OCI-LY1 (cell line): ENCODE data around the gene MPEG1.

ENCODE experiments used
- H2AFZ ChIP-seq: fragments of 200-600 bp; sonication (generic), shearing (Covaris generic); 2 replicates; pipeline ENCODE4 v1.6.0; 2014; ENCODE audit warnings: antibody characterized with exemption, mild to moderate bottlenecking, low read length
- H3F3A ChIP-seq: fragments of 200-600 bp; sonication (generic), shearing (Covaris generic); 2 replicates; pipeline ENCODE4 v1.6.0; 2014; ENCODE audit warnings: mild to moderate bottlenecking, antibody characterized with exemption, low read length, moderate library complexity; ENCODE audit not compliant: insufficient read depth
- H3K27ac ChIP-seq: fragments of 200-600 bp; sonication (generic); 2 replicates; pipeline ENCODE4 v1.5.1; 2014; ENCODE audit warnings: low read length, mixed run types, mild to moderate bottlenecking, low read depth; ENCODE audit not compliant: poor library complexity, severe bottlenecking
- H3K27me3 ChIP-seq: fragments of 200-600 bp; sonication (generic); 2 replicates; pipeline ENCODE4 v1.6.0; 2014; ENCODE audit warnings: antibody characterized with exemption, mild to moderate bottlenecking, low read length, moderate library complexity; ENCODE audit not compliant: insufficient read depth
- H3K36me3 ChIP-seq: fragments of 200-600 bp; sonication (generic); 2 replicates; pipeline ENCODE4 v1.6.1; 2014; ENCODE audit warnings: mild to moderate bottlenecking, antibody characterized with exemption, low read length, moderate library complexity, mixed read lengths; ENCODE audit not compliant: insufficient read depth
- H3K4me1 ChIP-seq: fragments of 200-600 bp; sonication (generic); 2 replicates; pipeline ENCODE4 v1.5.1; 2014; ENCODE audit warnings: mild to moderate bottlenecking, low read length, moderate library complexity; ENCODE audit not compliant: insufficient read depth, severe bottlenecking
- H3K4me2 ChIP-seq: fragments of 200-600 bp; sonication (generic), shearing (Covaris generic); 2 replicates; pipeline ENCODE4 v1.6.1; 2014; ENCODE audit warnings: low read length
- H3K4me3 ChIP-seq: fragments of 200-600 bp; sonication (generic); 2 replicates; pipeline ENCODE4 v1.5.1; 2014; ENCODE audit warnings: low read length, low read depth, mild to moderate bottlenecking, mixed read lengths; ENCODE audit not compliant: poor library complexity, severe bottlenecking
- H3K79me2 ChIP-seq: fragments of 200-600 bp; shearing (Covaris generic); 2 replicates; pipeline ENCODE4 v1.6.1; 2016; ENCODE audit warnings: mixed run types, low read length, mixed read lengths; ENCODE audit not compliant: insufficient read depth
- H3K9ac ChIP-seq: fragments of 200-600 bp; sonication (generic), shearing (Covaris generic); 2 replicates; pipeline ENCODE4 v1.6.1; 2014; ENCODE audit warnings: mild to moderate bottlenecking, low read length, mixed read lengths
- H3K9me2 ChIP-seq: fragments of 200-600 bp; sonication (generic), shearing (Covaris generic); 2 replicates; pipeline ENCODE4 v1.6.1; 2014; ENCODE audit warnings: low read depth, mild to moderate bottlenecking, low read length, mixed read lengths
- H3K9me3 ChIP-seq: fragments of 200-600 bp; shearing (Covaris generic); 2 replicates; pipeline ENCODE4 v1.6.1; 2014; ENCODE audit warnings: low read length, mixed read lengths
- H4K20me1 ChIP-seq: fragments of 200-600 bp; sonication (generic), shearing (Covaris generic); 2 replicates; pipeline ENCODE4 v1.6.0; 2016; ENCODE audit warnings: mild to moderate bottlenecking, low read length; ENCODE audit not compliant: insufficient read depth
- EZH2 ChIP-seq: fragments of 200-600 bp; sonication (generic), shearing (Covaris generic); IDR thresholded peaks from 2 replicates; pipeline ENCODE4 v1.8.0; 2017; ENCODE audit warnings: borderline replicate concordance, mixed run types, mild to moderate bottlenecking, antibody characterized with exemption, low read length, moderate library complexity, mixed read lengths
- TF ChIP-seq, protein P1 (sequence below): fragments of 200-600 bp; sonication (generic), shearing (Covaris generic); IDR thresholded peaks from 2 replicates; pipeline ENCODE4 v1.5.1; 2017; ENCODE audit warnings: mild to moderate bottlenecking, antibody characterized with exemption, low read length, moderate library complexity, mixed read lengths

Gene MPEG1

DNA sequence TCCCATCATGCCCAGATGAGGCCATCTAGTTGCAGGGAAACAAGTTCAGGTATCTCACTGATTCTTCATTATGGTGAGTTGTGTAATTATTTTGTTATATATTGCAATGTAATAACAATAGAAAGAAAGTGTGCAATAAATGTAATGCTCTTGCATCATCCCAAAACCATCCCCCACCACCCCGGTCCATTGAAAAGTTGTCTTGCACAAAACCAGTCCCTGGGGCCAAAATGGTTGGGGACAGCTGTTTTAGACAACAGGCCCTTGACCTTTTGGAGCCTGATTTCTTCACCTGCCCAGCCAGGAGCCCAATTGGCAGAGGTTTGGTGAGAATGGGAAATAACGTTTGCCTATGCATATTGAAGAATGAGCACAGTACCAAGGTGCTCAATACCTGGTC is 15.9 kb downstream of the MPEG1 start:
- Histone ChIP-seq H4K20me1 (no peaks in the 10 kb centered on the region), H3K79me2 (no peaks in the 10 kb centered on the region), H3K27me3 (no peaks in the 10 kb centered on the region), H3K27ac (no peak overlapping the region), H3K4me1 (peaks cover 15% of the 10 kb centered on the region), H2AFZ (no peak overlapping the region), H3K9me3 (no peaks in the 10 kb centered on the region), H3K9me2 (no peaks in the 10 kb centered on the region), H3K4me3 (no peak overlapping the region), H3F3A (no peaks in the 10 kb centered on the region), H3K4me2 (no peak overlapping the region), H3K9ac (no peak overlapping the region), H3K36me3 (no peaks in the 10 kb centered on the region)
- TF ChIP-seq, protein P1, sequence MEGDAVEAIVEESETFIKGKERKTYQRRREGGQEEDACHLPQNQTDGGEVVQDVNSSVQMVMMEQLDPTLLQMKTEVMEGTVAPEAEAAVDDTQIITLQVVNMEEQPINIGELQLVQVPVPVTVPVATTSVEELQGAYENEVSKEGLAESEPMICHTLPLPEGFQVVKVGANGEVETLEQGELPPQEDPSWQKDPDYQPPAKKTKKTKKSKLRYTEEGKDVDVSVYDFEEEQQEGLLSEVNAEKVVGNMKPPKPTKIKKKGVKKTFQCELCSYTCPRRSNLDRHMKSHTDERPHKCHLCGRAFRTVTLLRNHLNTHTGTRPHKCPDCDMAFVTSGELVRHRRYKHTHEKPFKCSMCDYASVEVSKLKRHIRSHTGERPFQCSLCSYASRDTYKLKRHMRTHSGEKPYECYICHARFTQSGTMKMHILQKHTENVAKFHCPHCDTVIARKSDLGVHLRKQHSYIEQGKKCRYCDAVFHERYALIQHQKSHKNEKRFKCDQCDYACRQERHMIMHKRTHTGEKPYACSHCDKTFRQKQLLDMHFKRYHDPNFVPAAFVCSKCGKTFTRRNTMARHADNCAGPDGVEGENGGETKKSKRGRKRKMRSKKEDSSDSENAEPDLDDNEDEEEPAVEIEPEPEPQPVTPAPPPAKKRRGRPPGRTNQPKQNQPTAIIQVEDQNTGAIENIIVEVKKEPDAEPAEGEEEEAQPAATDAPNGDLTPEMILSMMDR = no peak
- TF ChIP-seq EZH2 = no peak

DNA sequence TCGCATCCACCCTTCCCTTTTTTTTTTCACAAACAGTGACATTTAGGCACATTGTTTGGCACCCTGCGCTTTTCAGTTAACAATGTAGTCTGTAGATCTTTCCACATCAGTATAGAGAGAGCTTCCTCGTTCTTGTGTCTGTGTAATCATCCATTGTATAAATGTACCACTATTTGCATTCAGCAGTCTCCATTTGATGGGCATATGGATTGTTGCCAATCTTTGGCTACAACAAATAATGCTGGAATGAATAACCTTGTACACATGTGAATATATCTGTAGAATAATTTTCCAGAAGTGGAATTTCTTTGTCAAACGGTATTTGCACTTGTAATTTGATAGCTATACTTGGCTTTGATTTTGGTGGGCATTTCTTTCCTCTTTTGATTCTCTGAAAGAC is 17.1 kb downstream of the MPEG1 start:
- H3K4me2 ChIP-seq = no peak overlapping the region
- no peak overlapping the region for H3K4me3 ChIP-seq
- no peaks in the 10 kb centered on the region for H4K20me1 ChIP-seq
- no peaks in the 10 kb centered on the region for H3K36me3 ChIP-seq
- H3K9ac ChIP-seq = no peak overlapping the region
- H3K9me3 ChIP-seq = no peaks in the 10 kb centered on the region
- TF ChIP-seq EZH2 = no peak
- TF ChIP-seq, protein P1 = no peak
- H3K4me1 ChIP-seq = peaks cover 15% of the 10 kb centered on the region
- H3K79me2 ChIP-seq = no peaks in the 10 kb centered on the region
- no peaks in the 10 kb centered on the region for H3K9me2 ChIP-seq
- no peak overlapping the region for H3K27ac ChIP-seq
- H3F3A ChIP-seq = no peaks in the 10 kb centered on the region
- H3K27me3 ChIP-seq = no peaks in the 10 kb centered on the region
- no peak overlapping the region for H2AFZ ChIP-seq

DNA sequence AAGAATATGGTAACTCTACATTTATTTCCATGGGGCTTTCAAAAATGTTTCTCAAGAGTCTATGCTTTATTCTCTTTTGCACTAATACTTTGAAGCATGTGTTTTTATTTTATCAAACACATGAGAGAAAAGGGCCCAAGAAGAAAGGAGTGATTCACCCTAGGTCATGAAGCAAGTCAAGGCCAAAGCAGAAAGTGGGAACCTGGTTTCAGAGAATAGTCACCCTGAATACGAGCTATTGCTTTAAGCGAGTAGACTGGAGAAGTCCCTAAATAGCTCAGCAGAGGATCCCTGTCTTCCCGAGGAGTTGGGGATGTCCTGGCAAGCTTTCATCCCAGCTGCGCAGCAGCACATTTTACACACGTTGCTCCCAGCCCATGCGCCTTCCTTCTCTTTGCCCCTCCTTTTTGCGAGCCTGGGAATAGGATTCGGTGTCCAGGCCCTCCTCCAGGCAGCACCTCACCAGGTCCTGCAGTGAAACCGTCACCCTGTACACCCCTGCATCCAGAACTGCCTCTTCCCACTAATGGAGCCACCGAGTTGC is 19.1 kb downstream of the MPEG1 start:
- Histone ChIP-seq H3F3A (no peaks in the 10 kb centered on the region), H2AFZ (no peak overlapping the region), H3K27ac (no peak overlapping the region), H3K9me2 (no peaks in the 10 kb centered on the region), H3K27me3 (no peaks in the 10 kb centered on the region), H3K79me2 (no peaks in the 10 kb centered on the region), H3K9ac (no peak overlapping the region), H3K36me3 (no peaks in the 10 kb centered on the region), H3K4me3 (no peak overlapping the region), H4K20me1 (no peaks in the 10 kb centered on the region), H3K4me1 (peaks cover 4% of the 10 kb centered on the region), H3K4me2 (no peak overlapping the region), H3K9me3 (no peaks in the 10 kb centered on the region)
- no peak for TF ChIP-seq EZH2
- TF ChIP-seq, protein P1 = no peak
